Activated T-cell treated with anti-CD3 and anti-CD28 coated beads, Interleukin-2, amount 50 U/mL, for 48 hours (primary cell): ENCODE data around the gene PRKCH.
"Not testable (repeated sequence)": the region's sequence is repeated elsewhere in the genome, so short reads cannot be mapped to it uniquely, and the experiment has no call there.

Source experiments
- DNase-seq, 2 experiments: peaks; one replicate each; pipeline ENCODE4 v3.0.0-alpha.2; 2020

The PRKCH gene

GRCh38 chr14:61308701-61309100, 12.7 kb upstream of the PRKCH start:
- not testable (repeated sequence) for DNase-seq

DNA sequence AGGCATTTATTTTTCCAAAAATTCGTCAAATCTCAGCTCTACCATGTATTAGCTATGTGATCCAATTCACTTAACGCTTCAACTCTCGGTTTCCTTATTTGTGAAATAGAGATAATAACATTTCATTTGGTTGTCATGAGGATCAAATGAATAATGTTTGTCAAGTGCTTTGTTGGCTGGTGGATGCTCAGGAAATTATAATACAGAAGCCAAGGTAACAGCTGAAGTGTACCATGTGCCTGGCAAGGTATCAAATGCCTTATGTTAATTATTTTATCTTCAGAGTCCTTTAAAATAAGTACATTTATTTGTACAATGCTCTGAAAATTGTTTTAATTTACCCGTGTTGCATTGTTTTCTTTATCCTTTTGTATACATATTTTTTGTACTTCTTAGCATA, 6.1 kb upstream of the PRKCH start:
- no peak for DNase-seq

- no peak for DNase-seq
Measured at GRCh38 chr14:61319086-61319485, 2.3 kb upstream of the PRKCH start.

- no peak for DNase-seq
Measured at GRCh38 chr14:61319706-61320105, 1.7 kb upstream of the PRKCH start.

GRCh38 chr14:61320170-61320569, 1.2 kb upstream of the PRKCH start:
- DNase-seq: not testable (repeated sequence)

- no peak for DNase-seq
Measured at GRCh38 chr14:61320806-61321384, 484 bp upstream of the PRKCH start.

DNA sequence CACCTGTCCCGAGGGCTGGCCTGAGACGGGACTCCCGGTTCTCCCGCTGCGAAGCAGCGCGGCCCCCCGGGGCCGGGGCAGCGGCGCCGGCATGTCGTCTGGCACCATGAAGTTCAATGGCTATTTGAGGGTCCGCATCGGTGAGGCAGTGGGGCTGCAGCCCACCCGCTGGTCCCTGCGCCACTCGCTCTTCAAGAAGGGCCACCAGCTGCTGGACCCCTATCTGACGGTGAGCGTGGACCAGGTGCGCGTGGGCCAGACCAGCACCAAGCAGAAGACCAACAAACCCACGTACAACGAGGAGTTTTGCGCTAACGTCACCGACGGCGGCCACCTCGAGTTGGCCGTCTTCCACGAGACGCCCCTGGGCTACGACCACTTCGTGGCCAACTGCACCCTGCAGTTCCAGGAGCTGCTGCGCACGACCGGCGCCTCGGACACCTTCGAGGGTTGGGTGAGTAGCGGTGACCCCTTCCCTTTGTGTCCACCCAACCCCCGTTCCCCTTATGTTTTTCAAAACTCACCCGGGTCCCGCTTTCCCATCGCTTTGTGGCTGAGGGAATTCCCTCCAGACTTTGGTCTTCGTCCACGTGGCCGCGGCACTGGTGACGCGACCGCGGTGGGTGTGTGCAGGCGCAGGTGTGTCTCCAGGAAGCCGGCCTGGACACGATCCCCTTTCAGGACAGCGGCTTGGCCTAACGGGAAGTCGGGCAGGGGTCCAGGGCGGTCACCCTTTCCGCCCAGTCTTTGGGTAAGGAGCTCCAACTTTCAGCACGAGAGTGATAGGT, 826 bp downstream of the PRKCH start:
- DNase-seq: peak; percentile 67 to 69

GRCh38 chr14:61322799-61323290, 1.5 kb downstream of the PRKCH start:
- peak in 1 of 2 experiments; percentile 67 for DNase-seq

DNA sequence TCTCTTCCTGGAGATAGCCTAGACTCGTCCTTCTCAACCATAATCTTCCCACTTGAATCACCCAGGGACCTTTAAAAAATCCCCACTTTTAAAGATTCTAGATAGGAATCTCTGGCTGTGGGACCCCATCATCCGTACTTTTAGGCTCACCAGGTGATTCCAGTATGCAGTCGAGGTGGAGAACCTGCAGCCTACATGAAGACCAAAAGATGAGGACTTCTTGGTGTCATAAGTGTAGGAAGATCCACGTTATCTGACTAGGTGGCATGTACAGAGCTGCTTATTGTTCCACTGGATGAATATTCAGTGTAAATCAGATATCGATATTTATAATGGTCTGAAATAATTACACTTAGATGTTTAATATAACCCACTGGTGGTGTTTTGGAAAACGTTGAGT, 2.6 kb downstream of the PRKCH start:
- no peak for DNase-seq

GRCh38 chr14:61325166-61325565, 3.8 kb downstream of the PRKCH start:
- DNase-seq: no peak

DNA sequence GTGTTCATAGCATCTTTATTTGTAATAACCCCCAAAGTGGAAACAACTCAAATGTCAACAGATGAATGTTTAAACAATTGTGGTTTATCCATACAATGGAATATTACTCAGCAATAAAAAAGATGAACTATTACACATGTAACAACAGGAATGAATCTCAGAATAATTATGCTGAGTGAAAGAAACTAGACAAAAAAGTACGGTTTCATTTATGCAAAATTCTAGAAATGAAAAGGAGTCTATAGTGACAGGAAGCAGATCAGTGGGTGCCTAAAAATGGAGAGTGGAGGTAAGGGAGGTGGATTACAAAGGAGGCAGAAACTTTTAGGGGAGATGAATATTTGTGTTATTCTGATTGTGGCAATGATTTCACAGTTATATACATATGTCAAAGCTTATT, 4.8 kb downstream of the PRKCH start:
- DNase-seq: no peak

DNA sequence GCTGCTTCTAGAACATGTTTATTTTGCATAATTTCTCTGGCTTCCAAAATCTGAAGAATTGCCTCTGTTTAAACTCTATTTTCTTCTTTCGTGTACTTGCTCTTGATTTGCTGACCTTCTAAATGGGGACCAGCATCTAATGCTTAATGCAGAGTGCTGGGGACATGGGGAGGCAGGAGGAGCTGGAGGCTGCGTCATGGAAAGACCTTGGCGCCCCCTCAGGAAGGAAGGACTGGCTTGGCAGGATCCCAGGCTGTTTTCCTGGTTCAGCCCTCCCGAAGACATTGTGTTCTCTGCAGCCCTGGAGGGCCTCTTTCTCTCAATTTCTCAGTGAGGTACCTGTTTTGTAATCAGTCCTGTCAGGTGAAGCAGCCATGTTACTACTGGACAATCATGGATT, 5.5 kb downstream of the PRKCH start:
- DNase-seq: peak in 1 of 2 experiments; percentile 28

GRCh38 chr14:61328626-61329262, 7.4 kb downstream of the PRKCH start:
- peak in 1 of 2 experiments; percentile 41 for DNase-seq

GRCh38 chr14:61329478-61330051, 8.2 kb downstream of the PRKCH start:
- no peak for DNase-seq

DNA sequence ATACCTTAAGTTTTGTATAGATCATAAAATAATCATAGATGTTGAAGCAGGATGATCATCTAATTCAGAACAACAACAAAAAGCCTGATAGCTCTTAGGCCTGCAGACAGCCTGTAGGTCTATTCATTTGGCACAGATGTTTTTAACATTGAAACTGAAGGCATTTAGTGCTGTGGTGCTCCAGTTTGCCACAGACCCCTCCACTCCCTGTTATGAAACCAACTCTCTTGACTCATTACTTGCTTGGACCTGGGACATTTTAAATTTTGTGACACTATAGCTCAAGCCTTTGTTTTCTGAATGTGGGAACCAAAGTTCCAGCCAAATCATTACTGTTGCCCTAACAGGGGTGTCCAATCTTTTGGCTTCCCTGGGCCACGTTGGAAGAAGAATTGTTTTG, 9.1 kb downstream of the PRKCH start:
- DNase-seq: no peak

DNA sequence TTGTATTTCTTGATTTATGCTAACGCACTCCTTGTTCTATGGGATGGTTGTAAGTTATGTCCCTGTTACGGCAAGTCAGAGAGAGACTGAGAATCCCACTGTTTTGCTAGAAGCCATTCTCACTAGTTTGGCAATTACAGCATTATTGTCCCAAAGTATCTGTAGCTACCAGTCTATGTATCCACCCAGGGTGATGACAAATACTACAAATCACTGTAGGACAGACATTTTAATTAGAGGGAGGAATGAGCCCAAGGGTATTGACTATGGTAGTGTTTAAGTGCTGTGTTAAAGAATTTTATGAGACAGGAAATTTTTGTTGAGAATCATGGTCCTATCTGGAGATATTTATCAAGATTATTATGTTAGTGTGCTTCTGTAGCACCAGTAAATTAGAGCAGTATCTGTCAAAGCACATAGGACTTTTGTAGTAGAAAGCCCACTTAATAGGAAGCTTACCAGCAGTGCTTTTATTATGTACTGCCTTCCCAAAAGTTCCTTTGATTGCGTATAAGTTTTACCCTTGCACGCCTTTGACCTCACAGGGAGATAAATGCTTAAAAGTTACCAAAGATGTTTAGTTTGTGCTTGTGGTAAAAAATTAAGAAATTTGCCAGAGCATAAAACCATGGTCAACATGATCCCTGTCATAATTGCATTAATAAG, 10.7 kb downstream of the PRKCH start:
- no peak for DNase-seq

DNA sequence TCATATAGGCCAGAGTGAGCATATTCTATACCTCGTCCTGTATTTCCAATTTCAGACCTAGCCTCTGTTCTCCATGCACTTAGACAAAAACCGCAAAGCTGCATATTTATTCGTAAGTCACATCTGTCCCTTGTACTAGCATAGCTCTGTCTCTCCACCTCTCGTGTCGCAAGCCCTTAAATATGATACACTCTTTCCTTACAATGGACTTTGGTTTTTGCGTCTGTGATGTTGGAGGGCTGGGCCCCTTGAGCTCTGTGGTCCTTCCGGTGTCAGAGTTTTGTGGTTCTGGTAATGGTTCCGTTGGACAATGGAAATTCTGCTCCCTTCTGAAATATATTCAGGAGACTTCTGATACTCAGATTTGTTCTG, 11.3 kb downstream of the PRKCH start:
- no peak for DNase-seq

DNA sequence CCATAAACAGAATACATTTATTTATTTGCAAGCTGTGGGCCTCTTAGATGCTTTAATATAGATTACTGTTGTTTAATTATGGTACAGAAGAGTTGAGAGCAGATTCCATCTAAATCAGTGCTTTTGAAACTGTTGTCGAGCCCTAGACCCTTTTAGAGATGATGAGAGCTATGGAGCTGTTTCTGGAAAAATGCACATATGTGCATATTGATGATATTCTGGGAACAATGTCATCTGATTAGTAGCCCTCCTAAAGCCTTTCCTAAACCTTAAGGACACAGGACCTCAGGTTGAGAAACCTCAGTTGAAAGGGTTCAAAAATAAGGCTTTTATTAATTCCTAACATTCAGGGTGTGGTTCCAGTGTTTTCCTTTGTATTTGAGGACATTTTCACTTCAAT, 11.7 kb downstream of the PRKCH start:
- no peak for DNase-seq

DNA sequence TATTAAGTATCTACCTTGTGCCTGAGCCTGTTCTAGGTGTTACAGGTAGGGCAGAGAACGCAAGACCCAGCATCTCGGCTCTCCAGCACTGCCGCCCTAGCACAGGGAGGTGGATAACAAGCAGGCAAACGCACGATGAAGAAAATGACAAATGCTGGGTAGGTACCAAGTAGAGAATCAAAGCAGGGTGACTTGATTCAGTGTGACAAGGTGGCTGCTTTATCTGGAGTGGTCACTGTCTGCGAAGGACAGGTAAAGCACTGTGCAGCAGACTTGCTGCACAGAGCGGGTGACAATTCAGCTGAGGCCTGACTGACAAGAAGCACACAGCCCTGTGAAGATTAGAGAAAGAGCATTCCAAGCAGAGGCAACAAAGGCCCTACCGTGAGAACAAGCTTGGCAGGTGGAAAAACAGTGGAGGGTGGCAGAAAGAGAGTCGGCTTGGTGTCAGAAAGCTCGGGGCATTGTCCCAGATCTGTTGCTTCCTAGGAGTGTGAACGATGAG, 12.9 kb downstream of the PRKCH start:
- peak; percentile 61 to 62 for DNase-seq

GRCh38 chr14:61335049-61335448, 13.7 kb downstream of the PRKCH start:
- no peak for DNase-seq

GRCh38 chr14:61335671-61336275, 14.4 kb downstream of the PRKCH start:
- peak in 1 of 2 experiments; percentile 22 for DNase-seq

GRCh38 chr14:61337893-61338292, 16.5 kb downstream of the PRKCH start:
- DNase-seq: peak; percentile 68 to 71
